HEK293 (cell line): ENCODE data around the gene ASCL5.

Experiments used
- CTCF ChIA-PET: fragments of 350-600 bp; formaldehyde crosslinking; extraction: SDS; loops from one replicate; lab custom pipeline; 2021; ENCODE audit warnings: antibody characterized with exemption; lab: Yijun Ruan, JAX
- POLR2A ChIA-PET: fragments of 300-600 bp; formaldehyde crosslinking; extraction: SDS; loops from one replicate; lab custom pipeline; 2020; ENCODE audit warnings: antibody characterized with exemption, inconsistent platforms; lab: Yijun Ruan, JAX
- H3K27ac ChIP-seq: fragments of 200-500 bp; sonication (Bioruptor generic); 2 replicates; pipeline ENCODE4 v1.5.1; 2014; ENCODE audit warnings: low read depth, low read length, control low read depth, inconsistent platforms; ENCODE audit errors: extremely low read depth
- H3K36me3 ChIP-seq, 2 experiments: fragments of 200-500 bp in 1 of 2; sonication (Bioruptor generic) in 1 of 2; 1 replicate in 1 of 2; 2 replicates in 1 of 2; pipeline ENCODE4 v1.5.1; 2014 to 2017; ENCODE audit warnings: inconsistent platforms in 2 of 2, low read length in 2 of 2; ENCODE audit not compliant: control insufficient read depth in 2 of 2, insufficient read depth in 1 of 2
- H3K4me1 ChIP-seq: fragments of 200-500 bp; sonication (Bioruptor generic); 2 replicates; pipeline ENCODE4 v1.5.1; 2014; ENCODE audit warnings: mild to moderate bottlenecking, low read length, inconsistent platforms; ENCODE audit not compliant: control insufficient read depth, insufficient read depth
- H3K4me3 ChIP-seq: 2 replicates; pipeline ENCODE4 v1.5.1; 2011; ENCODE audit warnings: low read depth, mild to moderate bottlenecking, control low read depth, low read length, moderate library complexity
- H3K9me3 ChIP-seq: fragments of 200-500 bp; sonication (Bioruptor generic); 2 replicates; pipeline ENCODE4 v1.5.1; 2014; ENCODE audit warnings: low read depth, low read length, inconsistent platforms; ENCODE audit not compliant: control insufficient read depth, insufficient read depth
- IKZF3 ChIP-seq: fragments of 450-650 bp; IDR thresholded peaks from 2 replicates; pipeline ENCODE4 v1.5.0; 2018; ENCODE audit warnings: missing biosample characterization, mild to moderate bottlenecking, missing genetic modification characterization, moderate library complexity
- KLF1 ChIP-seq: fragments of 450-650 bp; formaldehyde crosslinking; IDR thresholded peaks from 2 replicates; pipeline ENCODE4 v1.5.1; 2016; ENCODE audit warnings: missing biosample characterization, missing genetic modification characterization
- TRIM28 ChIP-seq: IDR thresholded peaks from 2 replicates; pipeline ENCODE4 v1.6.1; 2011; ENCODE audit warnings: low read length, control low read depth, borderline replicate concordance
- ZBTB20 ChIP-seq: fragments of 450-650 bp; formaldehyde crosslinking; IDR thresholded peaks from 2 replicates; pipeline ENCODE4 v1.5.1; 2016; ENCODE audit warnings: missing biosample characterization, missing genetic modification characterization
- ZNF146 ChIP-seq: fragments of 450-650 bp; formaldehyde crosslinking; IDR thresholded peaks from 2 replicates; pipeline ENCODE4 v1.5.1; 2016; ENCODE audit warnings: missing biosample characterization, missing genetic modification characterization
- ZNF16 ChIP-seq: fragments of 450-650 bp; formaldehyde crosslinking; IDR thresholded peaks from 2 replicates; pipeline ENCODE4 v1.5.1; 2016; ENCODE audit warnings: low read depth, missing biosample characterization, missing genetic modification characterization
- ZNF221 ChIP-seq: fragments of 450-650 bp; formaldehyde crosslinking; IDR thresholded peaks from 2 replicates; pipeline ENCODE4 v1.5.1; 2017; ENCODE audit warnings: missing biosample characterization, missing genetic modification characterization, borderline replicate concordance
- ZNF280D ChIP-seq: fragments of 450-650 bp; formaldehyde crosslinking; IDR thresholded peaks from 2 replicates; pipeline ENCODE4 v1.5.1; 2016; ENCODE audit warnings: missing biosample characterization, missing genetic modification characterization
- ZNF292 ChIP-seq: fragments of 450-650 bp; formaldehyde crosslinking; IDR thresholded peaks from 2 replicates; pipeline ENCODE4 v1.5.1; 2016; ENCODE audit warnings: low read depth, missing biosample characterization, missing genetic modification characterization, borderline replicate concordance
- ZNF311 ChIP-seq: fragments of 450-650 bp; formaldehyde crosslinking; IDR thresholded peaks from 2 replicates; pipeline ENCODE4 v1.5.1; 2017; ENCODE audit warnings: missing biosample characterization, missing genetic modification characterization, borderline replicate concordance
- ZNF404 ChIP-seq: fragments of 450-650 bp; formaldehyde crosslinking; IDR thresholded peaks from 2 replicates; pipeline ENCODE4 v1.5.1; 2017; ENCODE audit warnings: missing biosample characterization, missing genetic modification characterization
- ZNF426 ChIP-seq: fragments of 450-650 bp; formaldehyde crosslinking; IDR thresholded peaks from 2 replicates; pipeline ENCODE4 v1.5.1; 2017; ENCODE audit warnings: missing biosample characterization, missing genetic modification characterization, mild to moderate bottlenecking, inconsistent platforms, moderate library complexity
- ZNF433 ChIP-seq: fragments of 450-650 bp; formaldehyde crosslinking; IDR thresholded peaks from 2 replicates; pipeline ENCODE4 v1.5.1; 2016; ENCODE audit warnings: missing biosample characterization, missing genetic modification characterization, low read depth
- ZNF501 ChIP-seq: fragments of 450-650 bp; formaldehyde crosslinking; IDR thresholded peaks from 2 replicates; pipeline ENCODE4 v1.5.1; 2016; ENCODE audit warnings: missing biosample characterization, missing genetic modification characterization
- ZNF558 ChIP-seq: fragments of 450-650 bp; formaldehyde crosslinking; IDR thresholded peaks from 2 replicates; pipeline ENCODE4 v1.5.1; 2016; ENCODE audit warnings: missing biosample characterization, missing genetic modification characterization
- ZNF664 ChIP-seq: fragments of 450-650 bp; formaldehyde crosslinking; IDR thresholded peaks from 2 replicates; pipeline ENCODE4 v1.5.1; 2016; ENCODE audit warnings: missing biosample characterization, missing genetic modification characterization
- ZNF677 ChIP-seq: fragments of 450-650 bp; IDR thresholded peaks from 2 replicates; pipeline ENCODE4 v1.5.0; 2018; ENCODE audit warnings: missing biosample characterization, mild to moderate bottlenecking, missing genetic modification characterization, moderate library complexity
- ZNF791 ChIP-seq: fragments of 450-650 bp; formaldehyde crosslinking; IDR thresholded peaks from 2 replicates; pipeline ENCODE4 v1.5.1; 2016; ENCODE audit warnings: missing biosample characterization, missing genetic modification characterization
- ZNF792 ChIP-seq: fragments of 450-650 bp; formaldehyde crosslinking; IDR thresholded peaks from 2 replicates; pipeline ENCODE4 v1.5.1; 2016; ENCODE audit warnings: missing biosample characterization, missing genetic modification characterization
- ZNF837 ChIP-seq: fragments of 450-650 bp; formaldehyde crosslinking; IDR thresholded peaks from 2 replicates; pipeline ENCODE4 v1.5.1; 2016; ENCODE audit warnings: missing biosample characterization, missing genetic modification characterization
- TF ChIP-seq, protein P1 (sequence below): fragments of 450-650 bp; formaldehyde crosslinking; IDR thresholded peaks from 2 replicates; pipeline ENCODE4 v1.5.1; 2016; ENCODE audit warnings: missing biosample characterization, missing genetic modification characterization
- TF ChIP-seq, protein P2 (sequence below): fragments of 450-650 bp; formaldehyde crosslinking; IDR thresholded peaks from 2 replicates; pipeline ENCODE4 v1.5.1; 2016; ENCODE audit warnings: missing biosample characterization, missing genetic modification characterization
- TF ChIP-seq, protein P3 (sequence below): fragments of 450-650 bp; formaldehyde crosslinking; IDR thresholded peaks from 2 replicates; pipeline ENCODE4 v1.5.1; 2017; ENCODE audit warnings: missing biosample characterization, missing genetic modification characterization
- TF ChIP-seq, protein P4 (sequence below): fragments of 450-650 bp; formaldehyde crosslinking; IDR thresholded peaks from 2 replicates; pipeline ENCODE4 v1.5.1; 2017; ENCODE audit warnings: missing biosample characterization, missing genetic modification characterization

The ASCL5 gene

GRCh38 chr1:201142011-201142848 lies 15.2 kb upstream of the ASCL5 start:
- Histone ChIP-seq H3K4me3 (no peak overlapping the region), H3K9me3 (no peaks in the 10 kb centered on the region), H3K4me1 (no peaks in the 10 kb centered on the region), H3K36me3 (peaks cover 8 to 100% of the 10 kb centered on the region in 2 experiments), H3K27ac (no peak overlapping the region)
- ChIA-PET POLR2A (interaction anchor here (0.8 to 1.1 kb wide), 2 partner anchors 12 to 28 kb away, joined by 4 read pairs; partner anchors contain the start of gene TMEM9), CTCF (interaction anchor here (0.8 to 1.2 kb wide), 2 partner anchors 8 to 88 kb away, joined by 3 to 4 read pairs; no protein-coding TSS in a partner anchor)
- TF ChIP-seq ZNF558 (tag by site-specific recombination) (no peak), ZNF426 (tag by site-specific recombination) (no peak), ZNF501 (tag by site-specific recombination) (no peak), ZNF16 (tag by site-specific recombination) (no peak), IKZF3 (tag by site-specific recombination) (no peak), ZNF311 (tag by site-specific recombination) (no peak), ZNF792 (tag by site-specific recombination) (no peak)
- TF ChIP-seq, protein P1, sequence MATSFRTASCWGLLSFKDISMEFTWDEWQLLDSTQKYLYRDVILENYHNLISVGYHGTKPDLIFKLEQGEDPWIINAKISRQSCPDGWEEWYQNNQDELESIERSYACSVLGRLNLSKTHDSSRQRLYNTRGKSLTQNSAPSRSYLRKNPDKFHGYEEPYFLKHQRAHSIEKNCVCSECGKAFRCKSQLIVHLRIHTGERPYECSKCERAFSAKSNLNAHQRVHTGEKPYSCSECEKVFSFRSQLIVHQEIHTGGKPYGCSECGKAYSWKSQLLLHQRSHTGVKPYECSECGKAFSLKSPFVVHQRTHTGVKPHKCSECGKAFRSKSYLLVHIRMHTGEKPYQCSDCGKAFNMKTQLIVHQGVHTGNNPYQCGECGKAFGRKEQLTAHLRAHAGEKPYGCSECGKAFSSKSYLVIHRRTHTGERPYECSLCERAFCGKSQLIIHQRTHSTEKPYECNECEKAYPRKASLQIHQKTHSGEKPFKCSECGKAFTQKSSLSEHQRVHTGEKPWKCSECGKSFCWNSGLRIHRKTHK (tag by site-specific recombination), result no peak

- POLR2A ChIA-PET, result interaction anchor here (0.9 kb wide), 1 partner anchor 11 kb away, joined by 3 read pairs; no protein-coding TSS in a partner anchor
- no peaks in the 10 kb centered on the region for H3K4me1 ChIP-seq
- CTCF ChIA-PET, result interaction anchor here (1.1 to 1.2 kb wide), 2 partner anchors 9 to 73 kb away, joined by 3 to 4 read pairs; no protein-coding TSS in a partner anchor
- TF ChIP-seq ZNF146 (no peak), ZNF292 (tag by site-specific recombination) (no peak), ZNF404 (tag by site-specific recombination) (no peak), ZBTB20 (tag by site-specific recombination) (no peak), ZNF837 (tag by site-specific recombination) (no peak), ZNF221 (no peak), ZNF664 (no peak), ZNF280D (no peak), ZNF433 (tag by site-specific recombination) (no peak), ZNF677 (no peak), KLF1 (tag by site-specific recombination) (no peak), ZNF791 (no peak), TRIM28 (no peak), ZNF792 (tag by site-specific recombination) (no peak)
- TF ChIP-seq, protein P2, sequence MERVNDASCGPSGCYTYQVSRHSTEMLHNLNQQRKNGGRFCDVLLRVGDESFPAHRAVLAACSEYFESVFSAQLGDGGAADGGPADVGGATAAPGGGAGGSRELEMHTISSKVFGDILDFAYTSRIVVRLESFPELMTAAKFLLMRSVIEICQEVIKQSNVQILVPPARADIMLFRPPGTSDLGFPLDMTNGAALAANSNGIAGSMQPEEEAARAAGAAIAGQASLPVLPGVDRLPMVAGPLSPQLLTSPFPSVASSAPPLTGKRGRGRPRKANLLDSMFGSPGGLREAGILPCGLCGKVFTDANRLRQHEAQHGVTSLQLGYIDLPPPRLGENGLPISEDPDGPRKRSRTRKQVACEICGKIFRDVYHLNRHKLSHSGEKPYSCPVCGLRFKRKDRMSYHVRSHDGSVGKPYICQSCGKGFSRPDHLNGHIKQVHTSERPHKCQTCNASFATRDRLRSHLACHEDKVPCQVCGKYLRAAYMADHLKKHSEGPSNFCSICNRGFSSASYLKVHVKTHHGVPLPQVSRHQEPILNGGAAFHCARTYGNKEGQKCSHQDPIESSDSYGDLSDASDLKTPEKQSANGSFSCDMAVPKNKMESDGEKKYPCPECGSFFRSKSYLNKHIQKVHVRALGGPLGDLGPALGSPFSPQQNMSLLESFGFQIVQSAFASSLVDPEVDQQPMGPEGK, result no peak
- TF ChIP-seq, protein P3, sequence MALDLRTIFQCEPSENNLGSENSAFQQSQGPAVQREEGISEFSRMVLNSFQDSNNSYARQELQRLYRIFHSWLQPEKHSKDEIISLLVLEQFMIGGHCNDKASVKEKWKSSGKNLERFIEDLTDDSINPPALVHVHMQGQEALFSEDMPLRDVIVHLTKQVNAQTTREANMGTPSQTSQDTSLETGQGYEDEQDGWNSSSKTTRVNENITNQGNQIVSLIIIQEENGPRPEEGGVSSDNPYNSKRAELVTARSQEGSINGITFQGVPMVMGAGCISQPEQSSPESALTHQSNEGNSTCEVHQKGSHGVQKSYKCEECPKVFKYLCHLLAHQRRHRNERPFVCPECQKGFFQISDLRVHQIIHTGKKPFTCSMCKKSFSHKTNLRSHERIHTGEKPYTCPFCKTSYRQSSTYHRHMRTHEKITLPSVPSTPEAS, result no peak
- TF ChIP-seq, protein P4, sequence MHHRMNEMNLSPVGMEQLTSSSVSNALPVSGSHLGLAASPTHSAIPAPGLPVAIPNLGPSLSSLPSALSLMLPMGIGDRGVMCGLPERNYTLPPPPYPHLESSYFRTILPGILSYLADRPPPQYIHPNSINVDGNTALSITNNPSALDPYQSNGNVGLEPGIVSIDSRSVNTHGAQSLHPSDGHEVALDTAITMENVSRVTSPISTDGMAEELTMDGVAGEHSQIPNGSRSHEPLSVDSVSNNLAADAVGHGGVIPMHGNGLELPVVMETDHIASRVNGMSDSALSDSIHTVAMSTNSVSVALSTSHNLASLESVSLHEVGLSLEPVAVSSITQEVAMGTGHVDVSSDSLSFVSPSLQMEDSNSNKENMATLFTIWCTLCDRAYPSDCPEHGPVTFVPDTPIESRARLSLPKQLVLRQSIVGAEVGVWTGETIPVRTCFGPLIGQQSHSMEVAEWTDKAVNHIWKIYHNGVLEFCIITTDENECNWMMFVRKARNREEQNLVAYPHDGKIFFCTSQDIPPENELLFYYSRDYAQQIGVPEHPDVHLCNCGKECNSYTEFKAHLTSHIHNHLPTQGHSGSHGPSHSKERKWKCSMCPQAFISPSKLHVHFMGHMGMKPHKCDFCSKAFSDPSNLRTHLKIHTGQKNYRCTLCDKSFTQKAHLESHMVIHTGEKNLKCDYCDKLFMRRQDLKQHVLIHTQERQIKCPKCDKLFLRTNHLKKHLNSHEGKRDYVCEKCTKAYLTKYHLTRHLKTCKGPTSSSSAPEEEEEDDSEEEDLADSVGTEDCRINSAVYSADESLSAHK (tag by site-specific recombination), result no peak
Measured at GRCh38 chr1:201141418-201141817, 14.4 kb upstream of the ASCL5 start.

More at GRCh38 chr1:201141418-201141817, 14.4 kb upstream of the ASCL5 start:
- no peak overlapping the region for H3K4me3 ChIP-seq
- no peak overlapping the region for H3K27ac ChIP-seq
- peaks cover 8 to 100% of the 10 kb centered on the region in 2 experiments for H3K36me3 ChIP-seq
- no peaks in the 10 kb centered on the region for H3K9me3 ChIP-seq
